Calu3 (cell line): ENCODE data around the gene PEPD. TPM values are rescaled to one million over a fixed set of nuclear protein-coding genes. Genes with fewer than 3 reads are reported as not detected.

ENCODE experiments used
- BruUV-seq: library from RNA; stranded (reverse); fragments of 400-500 nt; replicated peaks from 2 replicates; lab custom pipeline; 2021; lab: Mats Ljungman, UMichigan
- CTCF ChIA-PET: fragments of 300-600 bp; sonication (Branson Sonifier 250); formaldehyde crosslinking; loops from one replicate; lab custom pipeline; 2022; ENCODE audit warnings: antibody characterized with exemption; lab: Charles Lee
- DNase-seq: peaks from one replicate; pipeline ENCODE4 v3.0.0; 2022
- H3K27ac Mint-ChIP-seq: one replicate; pipeline ENCODE4 v1.8.0; 2022; ENCODE audit warnings: mixed read lengths; ENCODE audit not compliant: unreplicated experiment
- H3K27me3 Mint-ChIP-seq: one replicate; pipeline ENCODE4 v1.8.0; 2022; ENCODE audit warnings: mixed read lengths; ENCODE audit not compliant: unreplicated experiment
- H3K36me3 Mint-ChIP-seq: one replicate; pipeline ENCODE4 v1.8.0; 2022; ENCODE audit warnings: mild to moderate bottlenecking, moderate library complexity, mixed read lengths; ENCODE audit not compliant: insufficient read depth, unreplicated experiment
- H3K4me1 Mint-ChIP-seq: one replicate; pipeline ENCODE4 v1.8.0; 2022; ENCODE audit warnings: mild to moderate bottlenecking, low read depth, mixed read lengths; ENCODE audit not compliant: unreplicated experiment
- H3K4me3 Mint-ChIP-seq: one replicate; pipeline ENCODE4 v1.8.0; 2022; ENCODE audit warnings: mild to moderate bottlenecking, low read depth, moderate library complexity, mixed read lengths; ENCODE audit not compliant: unreplicated experiment
- H3K9me3 Mint-ChIP-seq: one replicate; pipeline ENCODE4 v1.8.0; 2022; ENCODE audit warnings: low read depth, mixed read lengths; ENCODE audit not compliant: unreplicated experiment
- CTCF ChIP-seq: fragments of 200-600 bp; IDR thresholded peaks from one replicate; pipeline ENCODE4 v1.8.0; 2022; ENCODE audit warnings: antibody characterized with exemption; ENCODE audit not compliant: unreplicated experiment
- intact Hi-C: fragments of 100-400 bp; cut with micrococcal nuclease; formaldehyde crosslinking; loops from one replicate; pipeline ENCODE4 v1.10.0; 2022; ENCODE audit not compliant: unreplicated experiment
- total RNA-seq: library from RNA; stranded (reverse); gene quantifications from 2 replicates; pipeline ENCODE4 v1.2.3, GENCODE V29; 2022

Gene PEPD
- total RNA-seq, 1 experiment from 2014 or later = 65.5 TPM

GRCh38 chr19:33406521-33407139, 115.0 kb downstream of the PEPD start:
- no peaks in the 10 kb centered on the region for H3K4me1 Mint-ChIP-seq
- CTCF ChIA-PET = interaction anchor here (0.6 to 1.8 kb wide), 6 partner anchors 163 to 262 kb away, joined by 3 to 12 read pairs (median 3); no protein-coding TSS in a partner anchor
- TF ChIP-seq CTCF = peak; percentile 97
- H3K27me3 Mint-ChIP-seq = no peaks in the 10 kb centered on the region
- intact Hi-C loops = loop anchor here (2.0 to 10.0 kb wide), 4 partner anchors 92 to 262 kb away; no protein-coding TSS in a partner anchor
- BruUV-seq = no TSS peak
- no peaks in the 10 kb centered on the region for H3K36me3 Mint-ChIP-seq
- peak; percentile 87 for DNase-seq
- H3K27ac Mint-ChIP-seq = no peak overlapping the region
- H3K9me3 Mint-ChIP-seq = no peaks in the 10 kb centered on the region
- no peak overlapping the region for H3K4me3 Mint-ChIP-seq

GRCh38 chr19:33405553-33406461, 115.8 kb downstream of the PEPD start:
- no peak overlapping the region for H3K27ac Mint-ChIP-seq
- H3K36me3 Mint-ChIP-seq = no peaks in the 10 kb centered on the region
- no peaks in the 10 kb centered on the region for H3K9me3 Mint-ChIP-seq
- CTCF ChIA-PET = interaction anchor here (1.3 to 1.8 kb wide), 3 partner anchors 162 to 170 kb away, joined by 3 to 12 read pairs (median 6); no protein-coding TSS in a partner anchor
- H3K27me3 Mint-ChIP-seq = no peaks in the 10 kb centered on the region
- TF ChIP-seq CTCF = no peak
- no peak overlapping the region for H3K4me3 Mint-ChIP-seq
- no TSS peak for BruUV-seq
- no peak for DNase-seq
- no peaks in the 10 kb centered on the region for H3K4me1 Mint-ChIP-seq
- intact Hi-C loops = loop anchor here (2.0 to 10.0 kb wide), 4 partner anchors 91 to 261 kb away; no protein-coding TSS in a partner anchor

GRCh38 chr19:33405254-33405552, 116.4 kb downstream of the PEPD start:
- no peaks in the 10 kb centered on the region for H3K9me3 Mint-ChIP-seq
- H3K4me3 Mint-ChIP-seq = no peak overlapping the region
- no peak for DNase-seq
- H3K36me3 Mint-ChIP-seq = no peaks in the 10 kb centered on the region
- no peaks in the 10 kb centered on the region for H3K4me1 Mint-ChIP-seq
- H3K27ac Mint-ChIP-seq = no peak overlapping the region
- intact Hi-C loops = loop anchor here (10.0 kb wide), 2 partner anchors 90 to 260 kb away; no protein-coding TSS in a partner anchor
- H3K27me3 Mint-ChIP-seq = no peaks in the 10 kb centered on the region
- no TSS peak for BruUV-seq
- no peak for TF ChIP-seq CTCF
- CTCF ChIA-PET = interaction anchor here (1.8 kb wide), 1 partner anchor 164 kb away, joined by 3 read pairs; no protein-coding TSS in a partner anchor

GRCh38 chr19:33404506-33405253, 116.9 kb downstream of the PEPD start:
- CTCF ChIA-PET = interaction anchor here (0.5 to 1.8 kb wide), 3 partner anchors 92 to 164 kb away, joined by 3 to 13 read pairs (median 3); no protein-coding TSS in a partner anchor
- no peak for DNase-seq
- no peaks in the 10 kb centered on the region for H3K4me1 Mint-ChIP-seq
- H3K36me3 Mint-ChIP-seq = no peaks in the 10 kb centered on the region
- H3K27me3 Mint-ChIP-seq = no peaks in the 10 kb centered on the region
- no peak for TF ChIP-seq CTCF
- H3K9me3 Mint-ChIP-seq = no peaks in the 10 kb centered on the region
- H3K27ac Mint-ChIP-seq = no peak overlapping the region
- no peak overlapping the region for H3K4me3 Mint-ChIP-seq
- BruUV-seq = no TSS peak
- intact Hi-C loops = loop anchor here (10.0 kb wide), 2 partner anchors 90 to 260 kb away; no protein-coding TSS in a partner anchor
